NK-92 treated with Interleukin-12 subunit alpha and Interleukin-12 subunit beta, amount 100 ng/mL, for 24 hours (cell line): ENCODE data around the gene PMS1.
"Not testable (repeated sequence)": the region's sequence is repeated elsewhere in the genome, so short reads cannot be mapped to it uniquely, and the experiment has no call there.

Experiments used
- DNase-seq: peaks from one replicate; lab custom pipeline; 2025; lab: John Stamatoyannopoulos, UW

Gene PMS1

GRCh38 chr2:189783927-189784867, at the start of gene PMS1, which contains the start of gene ORMDL1:
Gene PMS1, plus strand, starts transcription at chr2:189784450. Its CDS starts 7,360 bp downstream, at chr2:189791810.
Gene ORMDL1, minus strand, starts transcription at chr2:189784339. Its CDS starts 1,744 bp downstream, at chr2:189782595.
- DNase-seq = peak; percentile 93

GRCh38 chr2:189751080-189751658, 33.1 kb upstream of the PMS1 start:
- no peak for DNase-seq

- DNase-seq = no peak
These were observed 27.8 kb upstream of the PMS1 start for GRCh38 chr2:189756311-189756952.

GRCh38 chr2:189760154-189760553, 24.1 kb upstream of the PMS1 start:
- not testable (repeated sequence) for DNase-seq

GRCh38 chr2:189762229-189762550, 22.1 kb upstream of the PMS1 start:
- no peak for DNase-seq

- peak; percentile 89 for DNase-seq
These were observed 21.5 kb upstream of the PMS1 start, which contains the start of gene OSGEPL1 for GRCh38 chr2:189762551-189763298. Gene OSGEPL1, minus strand, starts transcription at chr2:189762792. Its CDS starts 1,152 bp downstream, at chr2:189761640.

- DNase-seq = no peak
These were observed 20.2 kb upstream of the PMS1 start for GRCh38 chr2:189763908-189764661.

- no peak for DNase-seq
These were observed 13.5 kb upstream of the PMS1 start for GRCh38 chr2:189770590-189771322.

GRCh38 chr2:189772212-189772611, 12.0 kb upstream of the PMS1 start:
- DNase-seq = no peak

GRCh38 chr2:189782221-189782671, 2.0 kb upstream of the PMS1 start:
- DNase-seq = no peak

DNA sequence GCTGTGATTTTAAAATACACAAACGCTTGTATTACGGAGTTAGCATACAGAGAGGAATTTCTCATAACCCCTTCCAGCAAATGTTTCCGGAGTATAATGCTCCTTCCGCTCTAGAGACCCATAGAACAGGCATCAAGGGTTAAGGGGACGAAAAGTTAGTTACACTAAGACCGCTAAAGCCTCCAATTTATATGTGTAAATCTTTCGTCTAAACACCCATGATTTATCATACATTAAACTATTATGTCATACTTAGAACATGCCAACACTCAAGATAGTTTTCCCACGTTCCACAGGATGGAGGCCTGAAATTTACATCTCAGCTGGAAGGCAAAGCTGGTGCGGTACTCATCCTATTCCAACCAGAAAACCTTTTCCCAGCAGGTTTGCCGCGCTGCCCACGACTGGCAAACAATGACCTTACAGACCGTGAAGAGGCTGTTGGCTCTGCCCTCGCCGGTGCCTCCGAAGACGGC, 761 bp upstream of the PMS1 start:
- no peak for DNase-seq

- no peak for DNase-seq
These were observed 7.2 kb downstream of the PMS1 start for GRCh38 chr2:189791338-189792042.

DNA sequence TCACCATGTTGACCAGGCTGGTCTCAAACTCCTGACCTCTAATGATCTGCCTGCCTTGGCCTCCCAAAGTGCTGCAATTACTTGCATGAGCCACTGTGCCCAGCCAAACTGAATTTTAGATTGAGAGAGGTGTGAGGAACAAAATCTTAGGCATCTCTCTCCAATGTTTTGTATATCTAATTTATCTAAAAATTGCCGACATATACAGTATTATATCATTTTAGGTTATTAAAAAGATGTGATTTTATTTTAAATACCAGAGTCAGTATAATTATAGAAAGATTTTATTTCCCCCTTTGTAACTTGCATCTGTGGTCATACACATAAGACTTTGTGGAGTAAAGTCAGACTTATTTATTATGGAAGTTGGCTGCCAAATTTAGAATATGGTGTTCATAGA, 10.1 kb downstream of the PMS1 start:
- no peak for DNase-seq

- DNase-seq = no peak
These were observed 13.7 kb downstream of the PMS1 start for GRCh38 chr2:189797902-189798301.

GRCh38 chr2:189798312-189799029, 14.2 kb downstream of the PMS1 start:
- no peak for DNase-seq

GRCh38 chr2:189799030-189799331, 14.7 kb downstream of the PMS1 start:
- no peak for DNase-seq

GRCh38 chr2:189799531-189799930, 15.3 kb downstream of the PMS1 start:
- DNase-seq = peak; percentile 25

- no peak for DNase-seq
These were observed 18.2 kb downstream of the PMS1 start for GRCh38 chr2:189802396-189802912.

DNA sequence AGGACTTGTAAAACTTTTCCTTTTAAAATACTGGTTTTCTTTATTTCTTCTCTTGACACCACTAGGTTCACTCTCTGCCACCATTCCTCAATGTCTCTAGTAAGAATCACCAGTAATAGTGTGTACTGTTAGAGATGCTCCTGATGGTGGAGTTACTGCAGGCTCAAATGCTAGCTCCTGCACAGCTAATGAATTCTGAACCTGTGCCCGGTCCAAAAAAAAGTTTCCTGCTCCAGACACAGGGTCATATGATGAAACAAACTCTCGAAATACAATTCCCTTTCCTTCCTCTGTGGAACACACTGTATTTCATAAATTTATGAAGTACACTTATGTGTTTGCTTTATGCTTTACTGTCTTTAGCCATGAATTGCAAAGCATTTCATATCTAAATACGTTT, 19.2 kb downstream of the PMS1 start:
- no peak for DNase-seq
